ENCODE measurements around the gene KIRREL3. TPM values are rescaled to one million over a fixed set of nuclear protein-coding genes. Genes with fewer than 3 reads are reported as not detected.

The KIRREL3 gene
- total RNA-seq, 1 experiment from 2014 or later, result 0.28 TPM

- no peak for DNase-seq (ENCODE audit: low spot score)
Measured at GRCh38 chr11:126793596-126793995, 207.0 kb downstream of the KIRREL3 start.

- DNase-seq (ENCODE audit: low spot score), result no peak
Measured at GRCh38 chr11:126791991-126792390, 208.6 kb downstream of the KIRREL3 start.

GRCh38 chr11:126791446-126791845 is 209.1 kb downstream of the KIRREL3 start:
- DNase-seq (ENCODE audit: low spot score), result no peak

- peak; percentile 26 for DNase-seq (ENCODE audit: low spot score)
Measured at GRCh38 chr11:126790550-126791081, 210.0 kb downstream of the KIRREL3 start.

GRCh38 chr11:126782810-126783209 is 217.8 kb downstream of the KIRREL3 start:
- DNase-seq (ENCODE audit: low spot score), result no peak

GRCh38 chr11:126781942-126782341 is 218.6 kb downstream of the KIRREL3 start:
- DNase-seq (ENCODE audit: low spot score), result no peak

- peak; percentile 23 for DNase-seq (ENCODE audit: low spot score)
Measured at GRCh38 chr11:126776119-126776518, 224.5 kb downstream of the KIRREL3 start.

DNA sequence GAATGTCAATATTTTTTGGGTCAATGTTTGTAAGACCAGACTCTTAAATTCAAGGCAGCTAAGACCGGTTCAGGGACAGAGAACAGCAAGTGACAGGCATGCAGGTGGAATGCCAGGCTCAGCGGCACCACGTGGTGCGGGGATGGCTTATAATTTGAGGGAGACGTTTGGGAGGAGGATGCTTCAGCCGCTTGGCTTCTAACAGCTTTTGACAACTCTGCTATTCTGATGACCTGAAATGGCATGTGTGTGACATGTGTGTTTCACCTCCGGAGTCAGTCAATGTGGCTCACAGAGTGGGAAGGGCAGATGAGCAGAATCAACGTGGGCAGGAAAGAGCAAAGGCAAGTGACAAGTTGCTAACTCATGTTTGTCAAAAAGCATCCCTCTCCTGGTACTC is 228.3 kb downstream of the KIRREL3 start:
- no peak for DNase-seq (ENCODE audit: low spot score)

GRCh38 chr11:126768702-126769101 is 231.9 kb downstream of the KIRREL3 start:
- DNase-seq (ENCODE audit: low spot score), result no peak

DNA sequence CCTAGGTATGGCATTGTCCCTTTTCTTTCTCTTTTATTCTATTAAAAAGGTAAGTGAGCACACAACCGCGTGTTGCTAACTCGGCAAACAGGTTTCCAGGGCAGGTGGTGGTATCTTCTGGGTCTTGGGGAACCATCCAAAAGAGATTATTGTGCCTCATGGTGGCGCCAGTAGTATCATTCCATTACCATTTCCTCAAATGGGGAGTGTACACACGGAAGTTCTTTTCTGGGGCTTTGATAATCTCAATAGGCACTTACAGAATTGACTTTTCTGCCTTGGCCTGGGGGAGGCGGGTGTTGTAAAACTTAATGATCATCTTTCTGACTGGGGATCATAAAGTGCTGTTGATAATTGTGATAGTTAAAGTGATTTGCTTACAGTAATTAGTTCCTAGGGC is 234.1 kb downstream of the KIRREL3 start:
- peak; percentile 59 for DNase-seq (ENCODE audit: low spot score)

DNA sequence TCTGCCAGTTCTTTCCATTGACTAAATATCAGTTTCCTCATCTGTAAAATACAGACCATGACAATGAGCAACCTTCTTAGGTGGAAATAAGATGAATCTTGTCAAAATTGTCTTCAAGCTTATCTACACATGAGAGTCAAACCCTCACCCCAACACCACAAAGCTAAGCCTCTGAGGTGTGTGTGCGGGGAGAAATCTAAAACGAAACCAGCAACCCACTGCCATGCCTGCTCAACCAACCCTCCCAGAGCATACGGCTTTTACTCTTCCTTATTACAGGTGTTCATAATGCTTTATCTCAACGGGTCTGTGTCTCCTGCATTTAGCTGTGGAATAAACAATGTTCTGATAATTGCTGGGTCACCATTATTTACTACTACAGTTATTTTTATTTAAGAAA is 235.4 kb downstream of the KIRREL3 start:
- DNase-seq (ENCODE audit: low spot score), result no peak

GRCh38 chr11:126764231-126764630 is 236.3 kb downstream of the KIRREL3 start:
- peak; percentile 41 for DNase-seq (ENCODE audit: low spot score)

DNA sequence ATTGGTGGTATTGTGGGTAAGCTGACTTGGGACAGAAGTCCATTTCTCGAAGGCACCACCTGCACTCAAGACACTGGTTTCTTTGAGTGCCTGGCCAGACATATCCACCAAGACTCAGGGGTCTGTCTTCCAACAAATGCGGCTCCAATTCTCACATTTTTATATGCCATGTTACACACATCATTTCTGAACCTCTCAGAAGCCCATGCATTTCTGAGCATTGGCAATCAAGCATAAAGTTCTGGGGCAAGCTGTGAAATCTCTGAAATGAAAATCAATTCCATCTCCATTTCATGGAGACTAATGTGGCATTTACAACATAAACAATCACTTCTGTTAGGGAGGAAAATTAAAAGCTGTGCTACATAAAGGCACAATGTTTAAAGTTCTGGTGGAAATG is 243.7 kb downstream of the KIRREL3 start:
- DNase-seq (ENCODE audit: low spot score), result no peak

DNA sequence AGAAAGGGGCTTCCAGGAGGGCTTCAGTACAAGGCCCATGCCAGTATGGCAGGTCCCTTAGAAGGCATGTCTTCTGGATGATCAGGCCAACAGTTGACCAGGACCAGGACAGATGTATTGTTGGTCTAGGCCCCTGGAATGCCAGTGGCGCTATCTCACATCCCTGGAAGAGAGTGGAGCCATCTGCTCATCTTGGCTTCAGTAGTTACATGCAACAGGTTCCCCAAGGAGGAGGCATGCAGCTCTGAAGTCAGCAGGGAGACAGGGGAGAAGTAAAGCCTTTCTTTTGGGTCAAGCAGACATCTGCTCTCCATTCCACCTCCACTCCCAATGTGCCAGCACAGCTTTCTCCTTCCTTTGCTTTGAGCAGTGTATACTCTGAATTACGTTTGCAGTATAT is 244.1 kb downstream of the KIRREL3 start:
- DNase-seq (ENCODE audit: low spot score), result no peak

GRCh38 chr11:126755526-126755925 is 245.0 kb downstream of the KIRREL3 start:
- DNase-seq (ENCODE audit: low spot score), result no peak

GRCh38 chr11:126754591-126755426 is 245.8 kb downstream of the KIRREL3 start:
- no peak for DNase-seq (ENCODE audit: low spot score)

DNA sequence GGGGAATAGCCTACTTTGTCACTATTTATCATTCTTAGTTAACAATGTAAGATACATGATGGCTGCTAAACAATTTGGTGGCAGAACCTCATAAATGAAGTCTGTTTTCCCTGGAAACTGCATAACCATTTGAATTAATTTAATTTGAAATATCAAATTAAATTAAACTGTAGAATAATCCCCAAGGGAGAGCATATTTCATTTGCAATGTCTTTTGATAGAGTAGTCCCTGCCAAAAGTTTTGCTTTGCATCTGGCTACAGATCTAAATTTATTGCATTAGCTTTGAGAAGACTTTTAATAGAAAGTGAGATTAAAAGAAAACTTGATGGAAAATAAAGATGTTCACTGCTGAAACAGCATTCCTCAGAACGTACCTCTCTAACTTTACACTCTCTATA is 246.6 kb downstream of the KIRREL3 start:
- DNase-seq (ENCODE audit: low spot score), result no peak

- DNase-seq (ENCODE audit: low spot score), result no peak
Measured at GRCh38 chr11:126751242-126751641, 249.3 kb downstream of the KIRREL3 start.

DNA sequence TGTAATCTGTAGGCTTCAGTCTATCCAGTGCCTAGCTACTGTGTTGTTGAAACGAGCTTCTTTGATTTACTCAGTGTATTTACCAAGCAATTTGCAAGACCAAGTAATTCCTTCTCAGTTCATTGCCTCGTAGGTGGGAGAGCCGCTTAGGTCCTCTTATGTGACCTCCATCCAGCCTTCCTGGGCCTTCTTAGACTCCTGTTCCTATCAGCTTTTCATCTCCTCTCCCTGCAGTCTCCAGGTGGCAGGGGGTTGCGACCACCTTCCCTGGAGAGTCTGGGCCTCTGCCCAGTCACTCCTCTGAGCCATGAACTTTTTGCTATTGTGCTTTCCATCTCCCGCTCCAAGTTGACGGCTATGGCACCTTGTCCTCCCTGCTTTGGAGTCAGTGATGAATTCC is 251.8 kb downstream of the KIRREL3 start:
- DNase-seq (ENCODE audit: low spot score), result no peak

- DNase-seq (ENCODE audit: low spot score), result peak; percentile 3
Measured at GRCh38 chr11:126748100-126748791, 252.3 kb downstream of the KIRREL3 start.

- no peak for DNase-seq (ENCODE audit: low spot score)
Measured at GRCh38 chr11:126747315-126747714, 253.3 kb downstream of the KIRREL3 start.

GRCh38 chr11:126746443-126746842 is 254.1 kb downstream of the KIRREL3 start:
- no peak for DNase-seq (ENCODE audit: low spot score)

- no peak for DNase-seq (ENCODE audit: low spot score)
Measured at GRCh38 chr11:126744699-126745098, 255.9 kb downstream of the KIRREL3 start.
